PC-3 (cell line): ENCODE measurements around the gene FAM83F.

Experiments
- CTCF ChIP-seq: fragments of 300-600 bp; sonication (generic); conservative IDR thresholded peaks from 2 replicates; pipeline ENCODE4 v1.5.1; 2017; ENCODE audit warnings: antibody characterized with exemption, low read depth, mild to moderate bottlenecking, low read length
- EZH2phosphoT487 ChIP-seq: fragments of 300-600 bp; sonication (generic); IDR thresholded peaks from 2 replicates; pipeline ENCODE4 v1.6.1; 2018; ENCODE audit warnings: mild to moderate bottlenecking, antibody characterized with exemption, low read length, borderline replicate concordance

GRCh38 chr22:40015358-40015976 lies 20.7 kb downstream of the FAM83F start:
- TF ChIP-seq EZH2phosphoT487 (no peak), CTCF (no peak)
